Measurements from ENCODE around the gene SIGMAR1.

- TF ChIP-seq, protein P1, sequence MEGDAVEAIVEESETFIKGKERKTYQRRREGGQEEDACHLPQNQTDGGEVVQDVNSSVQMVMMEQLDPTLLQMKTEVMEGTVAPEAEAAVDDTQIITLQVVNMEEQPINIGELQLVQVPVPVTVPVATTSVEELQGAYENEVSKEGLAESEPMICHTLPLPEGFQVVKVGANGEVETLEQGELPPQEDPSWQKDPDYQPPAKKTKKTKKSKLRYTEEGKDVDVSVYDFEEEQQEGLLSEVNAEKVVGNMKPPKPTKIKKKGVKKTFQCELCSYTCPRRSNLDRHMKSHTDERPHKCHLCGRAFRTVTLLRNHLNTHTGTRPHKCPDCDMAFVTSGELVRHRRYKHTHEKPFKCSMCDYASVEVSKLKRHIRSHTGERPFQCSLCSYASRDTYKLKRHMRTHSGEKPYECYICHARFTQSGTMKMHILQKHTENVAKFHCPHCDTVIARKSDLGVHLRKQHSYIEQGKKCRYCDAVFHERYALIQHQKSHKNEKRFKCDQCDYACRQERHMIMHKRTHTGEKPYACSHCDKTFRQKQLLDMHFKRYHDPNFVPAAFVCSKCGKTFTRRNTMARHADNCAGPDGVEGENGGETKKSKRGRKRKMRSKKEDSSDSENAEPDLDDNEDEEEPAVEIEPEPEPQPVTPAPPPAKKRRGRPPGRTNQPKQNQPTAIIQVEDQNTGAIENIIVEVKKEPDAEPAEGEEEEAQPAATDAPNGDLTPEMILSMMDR (IDR thresholded peaks at IDR 0.05): no peak
- TF ChIP-seq POLR2AphosphoS5 (IDR thresholded peaks at IDR 0.05): no peak
- TF ChIP-seq POLR2A (IDR thresholded peaks at IDR 0.05): no peak
Observed at GRCh38 chr9:34610434-34611206, 27.0 kb downstream of the SIGMAR1 start.
